Kidney (tissue), 14 donors: Measurements from ENCODE around the gene RNF112. TPM values are rescaled to one million over a fixed set of nuclear protein-coding genes. Genes with fewer than 3 reads are reported as not detected.
A peak's percentile ranks its signal among the peaks of the same experiment; 100 is the strongest.

ENCODE experiments used
- DNase-seq, 5 donors: peaks; one replicate each; pipeline ENCODE4 v3.0.0-alpha.2; 2013 to 2020
- FAIRE-seq: peaks from 2 replicates; lab custom pipeline; 2012; peaks lifted over from hg19 to GRCh38; lab: Jason Lieb, UNC
- H3K27ac ChIP-seq, 2 donors: one replicate each; pipeline ENCODE4 v1.7.0; 2013; ENCODE audit warnings: low read depth in 2 of 2, low read length in 2 of 2, inconsistent platforms in 1 of 2
- H3K27me3 ChIP-seq: one replicate; pipeline ENCODE4 v1.7.1; 2013; ENCODE audit warnings: low read length, inconsistent platforms; ENCODE audit not compliant: control insufficient read depth, insufficient read depth
- H3K36me3 ChIP-seq, 3 donors: one replicate each; pipeline versions ENCODE4 v1.7.0 to v1.7.1; 2013; ENCODE audit warnings: low read length in 3 of 3, control low read depth in 1 of 3, inconsistent platforms in 1 of 3; ENCODE audit not compliant: insufficient read depth in 3 of 3, control insufficient read depth in 2 of 3
- H3K4me1 ChIP-seq, 3 donors: one replicate each; pipeline versions ENCODE4 v1.7.0 to v1.7.1; 2013; ENCODE audit warnings: low read length in 3 of 3, inconsistent platforms in 1 of 3, low read depth in 1 of 3; ENCODE audit not compliant: control insufficient read depth in 2 of 3, insufficient read depth in 2 of 3
- H3K4me3 ChIP-seq, 3 donors: one replicate each; pipeline versions ENCODE4 v1.7.0 to v1.8.1; 2013; ENCODE audit warnings: low read length in 3 of 3, control low read depth in 1 of 3, inconsistent platforms in 1 of 3
- H3K9ac ChIP-seq, 3 donors: one replicate each; pipeline versions ENCODE4 v1.7.0 to v1.7.1; 2013; ENCODE audit warnings: low read length in 3 of 3, control low read depth in 1 of 3, inconsistent platforms in 1 of 3
- H3K9me3 ChIP-seq, 3 donors: one replicate each; pipeline versions ENCODE4 v1.7.0 to v1.7.1; 2013; ENCODE audit warnings: low read length in 3 of 3, control low read depth in 1 of 3, inconsistent platforms in 1 of 3; ENCODE audit not compliant: control insufficient read depth in 2 of 3, insufficient read depth in 1 of 3
- CTCF ChIP-seq: IDR thresholded peaks from 3 replicates; pipeline ENCODE4 v1.5.1; 2012; ENCODE audit warnings: mild to moderate bottlenecking, moderate library complexity, borderline replicate concordance; ENCODE audit not compliant: insufficient read depth; ENCODE audit errors: extremely low read depth
- intact Hi-C: fragments of 100-400 bp; cut with DNase I; formaldehyde crosslinking; loops from one replicate; pipeline ENCODE4 v1.11.1; 2022
- polyA plus RNA-seq: library from polyadenylated mRNA; stranded (reverse); fragments of 350-450 nt; fragmentation: Illumina TruSeq; extraction: RNeasy Lipid Tissue Mini Kit (QIAGEN cat#74804); gene quantifications from one replicate; pipeline ENCODE4 v1.2.3, GENCODE V29; 2014; ENCODE audit warnings: low read depth, low replicate concordance; ENCODE audit not compliant: insufficient read depth
- total RNA-seq: library from RNA; stranded (reverse); fragmentation: NEBNext Ultra II Directional; extraction: Animal tissue kit (Norgen Biotek cat#: 25700); gene quantifications from one replicate; pipeline ENCODE4 v1.2.1, GENCODE V29; 2021
- donor health status: control.
- donor health status: control.
- donor health status: control.
- donor health status: control.
- donor health status: control.
- donor health status: DM: yes; HTN: yes; CAD: no.
- donor health status: Normal renal cell carcinoma (clear cell type).

RNF112 gene
- total and polyA plus RNA-seq, 2 donors from 2014 or later, result 0.99 to 7.3 TPM

- no peaks in the 10 kb centered on the region for H3K36me3 ChIP-seq
- peak in 3 of 5 donors; percentile 65 to 91 (median 82) for DNase-seq
- no peak for FAIRE-seq
- H3K27me3 ChIP-seq, result no peaks in the 10 kb centered on the region
- H3K4me1 ChIP-seq, result peaks cover 0 to 5% (median 0%) of the 10 kb centered on the region in 3 donors
- no peak overlapping the region for H3K9ac ChIP-seq
- H3K9me3 ChIP-seq, result no peaks in the 10 kb centered on the region
- H3K27ac ChIP-seq, result peak overlapping the region; percentile 37 to 74
- no peak for TF ChIP-seq CTCF
- intact Hi-C loops, result no loop called here
- H3K4me3 ChIP-seq, result no peak overlapping the region
Observed at GRCh38 chr17:19398301-19399181, 12.5 kb upstream of the RNF112 start.

GRCh38 chr17:19399750-19400450, 11.1 kb upstream of the RNF112 start:
- Histone ChIP-seq H3K9ac (no peak overlapping the region), H3K27me3 (no peaks in the 10 kb centered on the region), H3K4me3 (no peak overlapping the region), H3K36me3 (no peaks in the 10 kb centered on the region), H3K9me3 (no peaks in the 10 kb centered on the region), H3K4me1 (peaks cover 0 to 5% (median 0%) of the 10 kb centered on the region in 3 donors), H3K27ac (no peak overlapping the region)
- DNase-seq (peak in 2 of 5 donors; percentile 39 to 59), FAIRE-seq (no peak)
- intact Hi-C loops, result no loop called here
- no peak for TF ChIP-seq CTCF

GRCh38 chr17:19401321-19402010, 9.6 kb upstream of the RNF112 start:
- DNase-seq (peak in 1 of 5 donors; percentile 57), FAIRE-seq (no peak)
- Histone ChIP-seq H3K9ac (no peak overlapping the region), H3K36me3 (no peaks in the 10 kb centered on the region), H3K27me3 (no peaks in the 10 kb centered on the region), H3K9me3 (no peaks in the 10 kb centered on the region), H3K4me1 (peaks cover 0 to 5% (median 0%) of the 10 kb centered on the region in 3 donors), H3K27ac (no peak overlapping the region), H3K4me3 (no peak overlapping the region)
- no peak for TF ChIP-seq CTCF
- intact Hi-C loops, result no loop called here
